GM10266 (cell line): ENCODE results near the gene NTN1.

ENCODE experiments used
- DNase-seq: peaks from one replicate; pipeline ENCODE4 v3.0.0; 2012; ENCODE audit errors: extremely low spot score
- TF ChIP-seq, protein P1 (sequence below): IDR thresholded peaks from 2 replicates; pipeline ENCODE4 v1.5.1; 2012; ENCODE audit warnings: mild to moderate bottlenecking, low read depth; ENCODE audit not compliant: control insufficient read depth, insufficient read depth; ENCODE audit errors: missing control alignments

Gene NTN1

DNA sequence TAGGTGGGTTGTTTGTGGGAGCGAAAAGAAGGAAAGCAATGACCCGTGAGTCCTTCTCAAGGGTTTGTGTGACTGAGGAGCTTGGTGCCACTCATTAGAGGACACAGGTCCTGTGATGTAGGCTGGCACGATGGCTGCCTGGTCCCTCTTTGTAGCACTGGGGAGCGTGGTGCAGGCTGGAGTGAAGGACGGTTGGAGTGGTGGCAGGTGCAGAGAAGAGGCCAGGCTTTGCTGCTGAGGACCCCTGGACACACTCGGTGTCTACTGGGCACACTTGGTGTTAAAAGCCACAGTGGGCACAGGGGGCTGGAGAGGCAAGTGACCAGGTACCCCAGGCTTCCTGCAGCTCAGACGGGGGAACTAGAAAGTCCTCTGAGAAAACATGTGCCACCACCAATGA is 106.0 kb downstream of the NTN1 start:
- TF ChIP-seq, protein P1, sequence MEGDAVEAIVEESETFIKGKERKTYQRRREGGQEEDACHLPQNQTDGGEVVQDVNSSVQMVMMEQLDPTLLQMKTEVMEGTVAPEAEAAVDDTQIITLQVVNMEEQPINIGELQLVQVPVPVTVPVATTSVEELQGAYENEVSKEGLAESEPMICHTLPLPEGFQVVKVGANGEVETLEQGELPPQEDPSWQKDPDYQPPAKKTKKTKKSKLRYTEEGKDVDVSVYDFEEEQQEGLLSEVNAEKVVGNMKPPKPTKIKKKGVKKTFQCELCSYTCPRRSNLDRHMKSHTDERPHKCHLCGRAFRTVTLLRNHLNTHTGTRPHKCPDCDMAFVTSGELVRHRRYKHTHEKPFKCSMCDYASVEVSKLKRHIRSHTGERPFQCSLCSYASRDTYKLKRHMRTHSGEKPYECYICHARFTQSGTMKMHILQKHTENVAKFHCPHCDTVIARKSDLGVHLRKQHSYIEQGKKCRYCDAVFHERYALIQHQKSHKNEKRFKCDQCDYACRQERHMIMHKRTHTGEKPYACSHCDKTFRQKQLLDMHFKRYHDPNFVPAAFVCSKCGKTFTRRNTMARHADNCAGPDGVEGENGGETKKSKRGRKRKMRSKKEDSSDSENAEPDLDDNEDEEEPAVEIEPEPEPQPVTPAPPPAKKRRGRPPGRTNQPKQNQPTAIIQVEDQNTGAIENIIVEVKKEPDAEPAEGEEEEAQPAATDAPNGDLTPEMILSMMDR, result no peak
- no peak for DNase-seq

DNA sequence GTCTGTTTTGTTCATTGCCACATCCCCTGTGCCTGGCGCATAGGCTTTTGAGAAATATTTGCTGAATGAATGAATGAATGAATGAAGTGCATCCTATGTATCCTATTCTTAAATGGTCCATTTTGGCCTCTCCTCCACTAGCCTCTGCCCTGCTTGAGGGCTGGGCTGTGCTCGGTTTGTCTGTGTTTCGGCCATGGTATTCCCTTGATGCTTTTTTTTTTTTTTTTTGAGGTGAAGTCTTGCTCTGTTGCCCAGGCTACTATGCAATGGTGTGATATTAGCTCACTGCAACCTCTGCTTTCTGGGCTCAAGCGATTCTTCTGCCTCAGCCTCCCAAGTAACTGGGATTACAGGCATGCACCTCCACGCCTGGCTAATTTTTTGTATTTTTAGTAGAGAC is 110.1 kb downstream of the NTN1 start:
- no peak for DNase-seq
- TF ChIP-seq, protein P1, result no peak

DNA sequence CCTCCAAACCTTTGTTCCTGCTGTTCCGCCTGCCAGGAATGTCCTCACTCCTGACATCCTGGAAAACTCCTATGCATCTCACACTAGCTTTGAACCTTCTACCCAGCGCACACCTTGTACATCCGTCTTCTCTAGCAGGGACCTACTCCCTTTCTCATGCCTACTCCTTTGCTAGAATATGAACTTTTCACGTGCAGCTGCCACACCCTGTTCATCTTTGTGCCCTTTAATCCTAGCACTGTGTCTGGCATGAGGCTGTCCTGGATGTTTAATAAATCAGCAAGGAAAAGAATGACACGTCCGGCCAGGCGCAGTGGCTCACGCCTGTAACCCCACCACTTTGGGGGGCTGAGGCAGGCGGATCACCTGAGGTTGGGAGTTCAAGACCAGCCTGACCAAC is 111.0 kb downstream of the NTN1 start:
- no peak for DNase-seq
- TF ChIP-seq, protein P1, result no peak

DNA sequence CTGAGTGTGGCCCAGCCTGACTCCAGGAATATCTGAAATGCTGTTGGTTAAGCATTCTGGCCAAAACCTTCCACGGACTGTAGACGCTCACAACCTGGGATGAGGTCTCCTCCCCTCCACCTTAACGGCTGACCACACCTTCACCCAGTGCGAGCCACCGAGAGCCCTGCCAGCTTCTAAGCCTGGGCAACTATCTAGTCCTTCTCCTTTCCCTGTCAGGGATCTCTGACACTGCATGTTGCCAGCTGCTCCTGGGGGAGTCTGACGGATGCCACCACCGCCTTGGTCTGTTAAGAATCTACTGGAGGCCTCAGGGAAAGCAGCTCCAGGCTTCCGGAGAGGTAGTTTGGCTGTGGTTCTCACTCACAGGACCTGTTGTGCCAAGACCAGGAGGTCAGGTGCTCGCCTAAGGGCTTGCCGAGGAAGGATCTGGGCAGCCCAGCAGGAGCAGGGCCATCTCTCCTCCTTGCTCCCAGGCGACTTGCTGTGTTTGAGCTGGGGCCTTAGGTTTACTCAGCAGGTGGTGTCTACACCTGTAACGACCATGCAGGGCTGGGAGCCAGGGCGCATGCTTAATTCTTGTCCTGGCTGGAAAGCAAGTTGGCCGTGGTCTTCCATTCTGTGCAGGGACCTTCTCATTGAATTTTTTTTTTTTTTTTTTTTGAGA is 111.8 kb downstream of the NTN1 start:
- DNase-seq, result no peak
- TF ChIP-seq, protein P1, result no peak

DNA sequence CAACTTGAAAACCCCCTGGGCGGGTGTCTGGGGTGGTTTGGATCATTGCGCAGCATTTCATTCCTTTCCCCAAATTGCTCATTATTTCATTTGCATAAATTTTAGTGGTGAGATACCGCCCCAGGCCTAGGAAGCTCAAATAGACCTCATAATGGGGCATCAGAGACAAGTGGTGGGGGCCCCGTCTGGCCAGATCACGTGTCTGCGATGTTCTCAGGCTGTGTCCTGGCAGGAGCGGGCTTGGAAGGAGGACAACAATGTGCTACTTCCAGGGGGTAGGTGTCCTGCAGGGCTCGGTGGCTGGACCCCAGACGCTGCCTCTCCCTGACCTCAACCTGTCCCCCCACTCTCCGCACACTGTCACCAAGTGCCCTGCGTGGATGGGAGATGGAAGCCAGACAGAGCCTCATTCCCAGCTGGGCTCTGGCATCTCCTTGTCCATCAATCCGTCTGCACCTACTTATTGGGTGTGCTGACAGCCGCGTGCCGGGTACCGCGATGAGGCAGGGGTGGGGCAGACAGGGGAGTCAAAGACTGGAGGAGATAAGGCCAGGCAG is 116.9 kb downstream of the NTN1 start:
- no peak for DNase-seq
- TF ChIP-seq, protein P1, result no peak

DNA sequence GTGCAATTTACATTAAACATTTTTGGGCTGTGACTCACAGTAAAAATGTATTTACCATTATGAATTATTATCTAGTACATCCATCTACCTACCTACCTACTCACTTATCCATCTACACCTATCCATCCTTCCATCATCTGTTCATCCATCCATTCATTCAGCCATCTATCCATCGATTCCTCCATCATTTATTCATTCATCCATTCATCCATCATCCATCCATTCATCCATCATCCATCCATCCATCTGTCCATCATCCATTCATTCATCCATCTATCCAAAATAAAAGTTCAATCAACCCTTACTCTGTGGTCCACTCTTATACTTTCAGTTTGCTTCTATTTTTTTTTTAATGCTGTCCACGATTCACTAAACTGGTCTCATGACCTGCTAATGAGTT is 118.4 kb downstream of the NTN1 start:
- DNase-seq, result no peak

More for the DNA sequence above, 118.4 kb downstream of the NTN1 start:
- TF ChIP-seq, protein P1, result no peak
